Endodermal cell (in vitro differentiated cells): ENCODE data around the gene EPHB1. TPM values are rescaled to one million over a fixed set of nuclear protein-coding genes. Genes with fewer than 3 reads are reported as not detected.

Experiments used
- DNase-seq: peaks from one replicate; pipeline ENCODE4 v3.0.0-alpha.2; 2017
- H3K27ac ChIP-seq: 2 replicates; pipeline ENCODE4 v1.5.1; 2013; ENCODE audit warnings: mild to moderate bottlenecking, low read depth, low read length, moderate library complexity
- H3K27me3 ChIP-seq: 2 replicates; pipeline ENCODE4 v1.6.1; 2013; ENCODE audit warnings: mild to moderate bottlenecking, low read length, moderate library complexity; ENCODE audit not compliant: insufficient read depth, control insufficient read depth, poor library complexity, severe bottlenecking
- H3K36me3 ChIP-seq: 2 replicates; pipeline ENCODE4 v1.7.0; 2013; ENCODE audit warnings: mild to moderate bottlenecking, low read length, moderate library complexity; ENCODE audit not compliant: control insufficient read depth, insufficient read depth
- H3K4me1 ChIP-seq: one replicate; pipeline ENCODE4 v1.7.0; 2013; ENCODE audit warnings: low read length; ENCODE audit not compliant: control insufficient read depth, insufficient read depth
- H3K4me3 ChIP-seq: 2 replicates; pipeline ENCODE4 v1.5.1; 2013; ENCODE audit warnings: mild to moderate bottlenecking, low read length, moderate library complexity
- H3K9ac ChIP-seq: 2 replicates; pipeline ENCODE4 v1.6.1; 2013; ENCODE audit warnings: mild to moderate bottlenecking, low read length, moderate library complexity; ENCODE audit not compliant: poor library complexity, severe bottlenecking; ENCODE audit errors: extremely low read depth
- H3K9me3 ChIP-seq: 2 replicates; pipeline ENCODE4 v1.6.1; 2013; ENCODE audit warnings: mild to moderate bottlenecking, low read length, moderate library complexity; ENCODE audit not compliant: control insufficient read depth
- H3K27ac Mint-ChIP-seq: 2 replicates; pipeline ENCODE4 v1.8.0; 2020; ENCODE audit warnings: mixed read lengths
- H3K27me3 Mint-ChIP-seq: 2 replicates; pipeline ENCODE4 v1.8.0; 2021; ENCODE audit warnings: mild to moderate bottlenecking, mixed read lengths; ENCODE audit not compliant: insufficient read depth
- H3K36me3 Mint-ChIP-seq: 2 replicates; pipeline ENCODE4 v1.8.0; 2020; ENCODE audit warnings: low read depth, mixed read lengths
- H3K4me1 Mint-ChIP-seq: 2 replicates; pipeline ENCODE4 v1.8.0; 2020; ENCODE audit warnings: mixed read lengths
- H3K4me3 Mint-ChIP-seq: 2 replicates; pipeline ENCODE4 v1.8.0; 2020; ENCODE audit warnings: mild to moderate bottlenecking, moderate library complexity, mixed read lengths
- H3K9me3 Mint-ChIP-seq: 2 replicates; pipeline ENCODE4 v1.8.0; 2020; ENCODE audit warnings: mild to moderate bottlenecking, mixed read lengths
- WGBS, 2 experiments: methylation state at CpG; one replicate each; pipeline versions ENCODE4 v1.1.5 to v1.1.7; 2013; ENCODE audit warnings: missing lambda C conversion rate in 2 of 2, mixed read lengths in 1 of 2; ENCODE audit not compliant: insufficient coverage in 1 of 2, insufficient read length in 1 of 2; 5-methylcytosine and 5-hydroxymethylcytosine counted together
- total RNA-seq, 2 donors: library from RNA; stranded (reverse); fragmentation: NEBNext Ultra II Directional in 1 of 2; extraction: Animal tissue kit (Norgen Biotek cat#: 25700) in 1 of 2; gene quantifications; 2 replicates in 1 of 2; 3 replicates in 1 of 2; pipeline ENCODE4 v1.2.1, GENCODE V29; 2021
- TF ChIP-seq, protein P1 (sequence below): fragments of 200-600 bp; sonication (generic); conservative IDR thresholded peaks from 2 replicates; pipeline ENCODE4 v1.5.0; 2021; ENCODE audit warnings: antibody characterized with exemption, mild to moderate bottlenecking

EPHB1 gene
- total RNA-seq, 2 donors from 2014 or later, result 2.9 to 3.6 TPM

DNA sequence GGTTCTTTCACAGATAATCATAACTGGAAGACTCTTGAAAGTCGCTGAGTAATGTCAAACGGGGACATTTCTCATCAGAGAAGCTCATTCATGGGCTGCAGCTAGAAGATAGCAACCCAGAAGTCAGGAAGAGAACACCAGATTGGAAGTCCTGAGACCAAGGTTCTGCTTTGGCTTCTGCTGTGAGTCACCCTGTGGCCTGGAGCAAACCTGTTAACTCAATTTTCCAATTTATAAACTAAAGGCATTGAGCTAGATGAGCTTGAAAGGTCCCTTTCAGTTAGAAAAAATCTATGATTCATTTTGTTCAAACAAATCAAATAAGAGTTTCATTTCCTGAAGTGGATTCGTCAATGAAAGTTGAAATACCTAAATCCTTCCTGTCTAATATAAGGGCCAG, 402.2 kb downstream of the EPHB1 start:
- no peak for DNase-seq
- Mint-ChIP-seq H3K36me3 (no peaks in the 10 kb centered on the region), H3K9me3 (no peaks in the 10 kb centered on the region), H3K4me3 (no peak overlapping the region), H3K27me3 (peaks cover 3% of the 10 kb centered on the region), H3K27ac (no peak overlapping the region), H3K4me1 (no peaks in the 10 kb centered on the region)
- Histone ChIP-seq H3K4me1 (no peaks in the 10 kb centered on the region), H3K9ac (no peak overlapping the region), H3K9me3 (no peaks in the 10 kb centered on the region), H3K4me3 (no peak overlapping the region), H3K27ac (no peak overlapping the region), H3K36me3 (no peaks in the 10 kb centered on the region), H3K27me3 (no peaks in the 10 kb centered on the region)
- WGBS, 2 experiments, result 95 to 97% methylated on average over 3 of the region's 3 CpGs
- TF ChIP-seq, protein P1, sequence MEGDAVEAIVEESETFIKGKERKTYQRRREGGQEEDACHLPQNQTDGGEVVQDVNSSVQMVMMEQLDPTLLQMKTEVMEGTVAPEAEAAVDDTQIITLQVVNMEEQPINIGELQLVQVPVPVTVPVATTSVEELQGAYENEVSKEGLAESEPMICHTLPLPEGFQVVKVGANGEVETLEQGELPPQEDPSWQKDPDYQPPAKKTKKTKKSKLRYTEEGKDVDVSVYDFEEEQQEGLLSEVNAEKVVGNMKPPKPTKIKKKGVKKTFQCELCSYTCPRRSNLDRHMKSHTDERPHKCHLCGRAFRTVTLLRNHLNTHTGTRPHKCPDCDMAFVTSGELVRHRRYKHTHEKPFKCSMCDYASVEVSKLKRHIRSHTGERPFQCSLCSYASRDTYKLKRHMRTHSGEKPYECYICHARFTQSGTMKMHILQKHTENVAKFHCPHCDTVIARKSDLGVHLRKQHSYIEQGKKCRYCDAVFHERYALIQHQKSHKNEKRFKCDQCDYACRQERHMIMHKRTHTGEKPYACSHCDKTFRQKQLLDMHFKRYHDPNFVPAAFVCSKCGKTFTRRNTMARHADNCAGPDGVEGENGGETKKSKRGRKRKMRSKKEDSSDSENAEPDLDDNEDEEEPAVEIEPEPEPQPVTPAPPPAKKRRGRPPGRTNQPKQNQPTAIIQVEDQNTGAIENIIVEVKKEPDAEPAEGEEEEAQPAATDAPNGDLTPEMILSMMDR, result no peak

DNA sequence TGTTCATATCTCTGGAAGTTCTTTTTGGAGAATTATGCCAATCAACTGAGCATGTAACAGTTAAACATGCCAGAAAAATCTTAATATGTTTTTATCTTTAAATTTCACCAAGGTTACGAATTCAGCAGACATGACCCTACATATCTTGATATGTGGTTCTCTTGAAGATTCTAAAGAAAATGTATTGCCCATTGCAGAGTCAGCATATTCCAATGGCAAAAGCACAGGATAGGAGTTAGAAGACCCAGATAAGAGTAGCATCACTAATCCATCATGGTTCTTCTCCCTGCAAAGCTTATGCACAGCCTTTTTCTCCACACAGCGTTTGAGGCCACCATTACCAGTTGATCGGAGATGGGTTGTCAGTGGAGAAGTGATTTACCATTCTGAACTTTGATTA, 402.8 kb downstream of the EPHB1 start:
- Mint-ChIP-seq H3K27me3 (peaks cover 3% of the 10 kb centered on the region), H3K27ac (no peak overlapping the region), H3K36me3 (no peaks in the 10 kb centered on the region), H3K9me3 (no peaks in the 10 kb centered on the region), H3K4me1 (no peaks in the 10 kb centered on the region), H3K4me3 (no peak overlapping the region)
- Histone ChIP-seq H3K9me3 (no peaks in the 10 kb centered on the region), H3K4me3 (no peak overlapping the region), H3K36me3 (no peaks in the 10 kb centered on the region), H3K9ac (no peak overlapping the region), H3K27ac (no peak overlapping the region), H3K27me3 (no peaks in the 10 kb centered on the region), H3K4me1 (no peaks in the 10 kb centered on the region)
- TF ChIP-seq, protein P1, result no peak
- DNase-seq, result no peak
- 89 to 97% methylated on average over 3 of the region's 3 CpGs for WGBS, 2 experiments

DNA sequence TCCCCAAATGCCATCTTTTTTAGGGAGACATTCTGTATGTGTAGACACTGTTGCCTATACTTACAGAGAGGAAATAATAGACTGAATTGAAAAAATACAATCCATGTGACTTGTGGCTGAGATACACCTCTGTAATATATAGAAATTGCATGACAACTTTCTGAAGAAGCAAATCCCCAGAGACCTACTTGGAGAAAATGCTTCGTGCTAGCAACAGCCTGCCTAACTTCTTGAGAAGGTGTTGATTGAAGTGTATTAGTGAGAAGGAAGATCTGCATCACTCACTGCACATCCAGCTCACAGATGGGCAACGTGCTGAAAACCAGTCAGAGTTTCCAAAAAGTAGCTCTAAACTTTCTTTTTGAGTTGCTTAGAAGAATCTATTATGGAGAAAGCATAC, 404.1 kb downstream of the EPHB1 start:
- H3K27me3 ChIP-seq, result no peaks in the 10 kb centered on the region
- TF ChIP-seq, protein P1, result no peak
- H3K4me1 Mint-ChIP-seq, result no peaks in the 10 kb centered on the region
- no peaks in the 10 kb centered on the region for H3K9me3 Mint-ChIP-seq
- no peaks in the 10 kb centered on the region for H3K4me1 ChIP-seq
- DNase-seq, result no peak
- H3K36me3 Mint-ChIP-seq, result no peaks in the 10 kb centered on the region
- 84 to 100% methylated on average over 1 to 2 of the region's 2 CpGs for WGBS, 2 experiments
- H3K36me3 ChIP-seq, result no peaks in the 10 kb centered on the region
- no peak overlapping the region for H3K4me3 Mint-ChIP-seq
- H3K4me3 ChIP-seq, result no peak overlapping the region
- no peak overlapping the region for H3K9ac ChIP-seq
- no peaks in the 10 kb centered on the region for H3K9me3 ChIP-seq
- H3K27ac ChIP-seq, result no peak overlapping the region
- H3K27me3 Mint-ChIP-seq, result peaks cover 3% of the 10 kb centered on the region
- H3K27ac Mint-ChIP-seq, result no peak overlapping the region
